ENCODE measurements around the gene BCAR3. TPM values are rescaled to one million over a fixed set of nuclear protein-coding genes. Genes with fewer than 3 reads are reported as not detected.
"Not testable (repeated sequence)": the region's sequence is repeated elsewhere in the genome, so short reads cannot be mapped to it uniquely, and the experiment has no call there.

The BCAR3 gene
- total RNA-seq, 3 donors from 2014 or later (not counting 1 experiment from before 2014, with no cell fraction given), result 0.52 to 6.5 (median 2.4) TPM

GRCh38 chr1:93675931-93676330 is 5.7 kb downstream of the BCAR3 start:
- WGBS (ENCODE audit: insufficient coverage), result 93% methylated on average over 5 of the region's 5 CpGs
- ATAC-seq (no peak), DNase-seq (no peak)
- H3K4me1 Mint-ChIP-seq, result peaks cover 0 to 6% of the 10 kb centered on the region in 2 donors
- intact Hi-C loops (cut with micrococcal nuclease), result no loop called here
- TF ChIP-seq CTCF (IDR thresholded peaks at IDR 0.05), result no peak
- H3K27ac Mint-ChIP-seq, result no peak overlapping the region
- Histone ChIP-seq H3K36me3 (ENCODE audit: control insufficient read depth, insufficient read depth, low read length) (no peaks in the 10 kb centered on the region), H3K4me1 (ENCODE audit: control insufficient read depth, insufficient read depth, low read length) (peaks cover 7% of the 10 kb centered on the region), H3K27ac (ENCODE audit: low read length) (no peak overlapping the region), H3K9me3 (ENCODE audit: control insufficient read depth, insufficient read depth, low read length) (no peaks in the 10 kb centered on the region), H3K4me3 (ENCODE audit: low read length) (no peak overlapping the region), H3K27me3 (ENCODE audit: control insufficient read depth, insufficient read depth, low read length) (no peaks in the 10 kb centered on the region)
- H3K9me3 Mint-ChIP-seq, result no peaks in the 10 kb centered on the region
- peaks cover 6 to 17% of the 10 kb centered on the region in 2 donors for H3K27me3 Mint-ChIP-seq (ENCODE audit: low read depth in 2 of 2)
- H3K36me3 Mint-ChIP-seq, result no peaks in the 10 kb centered on the region
- no peak overlapping the region for H3K4me3 Mint-ChIP-seq

GRCh38 chr1:93675271-93675670 is 6.4 kb downstream of the BCAR3 start:
- 90% methylated on average over 2 of the region's 3 CpGs for WGBS (ENCODE audit: insufficient coverage)
- Histone ChIP-seq H3K27me3 (ENCODE audit: control insufficient read depth, insufficient read depth, low read length) (no peaks in the 10 kb centered on the region), H3K9me3 (ENCODE audit: control insufficient read depth, insufficient read depth, low read length) (no peaks in the 10 kb centered on the region), H3K4me1 (ENCODE audit: control insufficient read depth, insufficient read depth, low read length) (peaks cover under 1% of the 10 kb centered on the region), H3K27ac (ENCODE audit: low read length) (no peak overlapping the region), H3K36me3 (ENCODE audit: control insufficient read depth, insufficient read depth, low read length) (no peaks in the 10 kb centered on the region), H3K4me3 (ENCODE audit: low read length) (no peak overlapping the region)
- no peak for ATAC-seq
- Mint-ChIP-seq H3K27ac (no peak overlapping the region), H3K4me3 (no peak overlapping the region), H3K4me1 (no peaks in the 10 kb centered on the region), H3K36me3 (no peaks in the 10 kb centered on the region), H3K9me3 (no peaks in the 10 kb centered on the region), H3K27me3 (ENCODE audit: low read depth in 2 of 2) (peaks cover 6 to 14% of the 10 kb centered on the region in 2 donors)
- intact Hi-C loops (cut with micrococcal nuclease), result no loop called here
- no peak for DNase-seq
- no peak for TF ChIP-seq CTCF (IDR thresholded peaks at IDR 0.05)

- intact Hi-C loops (cut with micrococcal nuclease); H3K27ac Mint-ChIP-seq; H3K4me3 ChIP-seq (ENCODE audit: low read length); DNase-seq; H3K36me3 ChIP-seq (ENCODE audit: control insufficient read depth, insufficient read depth, low read length); ATAC-seq; H3K27ac ChIP-seq (ENCODE audit: low read length); H3K4me3 Mint-ChIP-seq; H3K27me3 ChIP-seq (ENCODE audit: control insufficient read depth, insufficient read depth, low read length); H3K9me3 Mint-ChIP-seq; H3K4me1 ChIP-seq (ENCODE audit: control insufficient read depth, insufficient read depth, low read length); H3K36me3 Mint-ChIP-seq; H3K9me3 ChIP-seq (ENCODE audit: control insufficient read depth, insufficient read depth, low read length); H3K4me1 Mint-ChIP-seq: not testable (repeated sequence)
- WGBS (ENCODE audit: insufficient coverage), result 95% methylated on average over 6 of the region's 6 CpGs
- peaks cover 6 to 11% of the 10 kb centered on the region in 2 donors for H3K27me3 Mint-ChIP-seq (ENCODE audit: low read depth in 2 of 2)
Observed at GRCh38 chr1:93674071-93674470, 7.6 kb downstream of the BCAR3 start.

GRCh38 chr1:93673163-93673829 is 8.3 kb downstream of the BCAR3 start:
- Histone ChIP-seq H3K27ac (ENCODE audit: low read length) (no peak overlapping the region), H3K4me1 (ENCODE audit: control insufficient read depth, insufficient read depth, low read length) (no peaks in the 10 kb centered on the region), H3K9me3 (ENCODE audit: control insufficient read depth, insufficient read depth, low read length) (no peaks in the 10 kb centered on the region), H3K4me3 (ENCODE audit: low read length) (no peak overlapping the region), H3K36me3 (ENCODE audit: control insufficient read depth, insufficient read depth, low read length) (no peaks in the 10 kb centered on the region), H3K27me3 (ENCODE audit: control insufficient read depth, insufficient read depth, low read length) (no peaks in the 10 kb centered on the region)
- TF ChIP-seq CTCF (IDR thresholded peaks at IDR 0.05), result no peak
- Mint-ChIP-seq H3K4me3 (no peak overlapping the region), H3K4me1 (no peaks in the 10 kb centered on the region), H3K36me3 (no peaks in the 10 kb centered on the region), H3K27me3 (ENCODE audit: low read depth in 2 of 2) (peaks cover 6 to 11% of the 10 kb centered on the region in 2 donors), H3K27ac (no peak overlapping the region), H3K9me3 (no peaks in the 10 kb centered on the region)
- DNase-seq, result no peak
- intact Hi-C loops (cut with micrococcal nuclease), result no loop called here
- WGBS (ENCODE audit: insufficient coverage), result 100% methylated on average over 2 of the region's 2 CpGs
- no peak for ATAC-seq

Measured in natural killer cell (primary cell).